Ammon's horn (tissue), 1 donor: ENCODE results near the gene C20orf204.
"Not testable (repeated sequence)": the region's sequence is repeated elsewhere in the genome, so short reads cannot be mapped to it uniquely, and the experiment has no call there.

ENCODE experiments used
- DNase-seq: peaks from one replicate; pipeline ENCODE4 v3.0.0-alpha.2; 2016; ENCODE audit warnings: low spot score

Gene C20orf204

GRCh38 chr20:64035933-64036345 lies at the start of gene C20orf204:
Gene C20orf204, plus strand, starts transcription at chr20:64036182. Its CDS starts 142 bp downstream, at chr20:64036324.
- no peak for DNase-seq

DNA sequence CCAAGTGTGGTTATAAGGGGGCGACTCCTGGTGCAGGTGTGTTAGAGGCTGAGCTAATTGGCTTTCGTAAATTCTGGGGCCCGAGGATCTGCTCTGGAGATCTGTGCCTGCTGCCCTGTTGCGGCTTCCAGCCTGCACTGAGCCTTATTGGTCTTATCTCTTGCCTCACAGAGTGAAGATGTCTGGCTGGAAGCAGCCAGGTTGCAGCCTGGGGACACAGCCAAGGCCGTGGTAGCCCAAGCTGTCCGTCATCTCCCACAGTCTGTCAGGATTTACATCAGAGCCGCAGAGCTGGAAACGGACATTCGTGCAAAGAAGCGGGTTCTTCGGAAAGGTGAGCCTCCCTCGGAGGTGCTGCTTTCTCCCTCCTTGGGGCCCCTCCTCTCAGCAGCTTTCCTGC lies 35.1 kb upstream of the C20orf204 start:
- no peak for DNase-seq

- DNase-seq, result peak; percentile 65
These were observed 34.4 kb upstream of the C20orf204 start for GRCh38 chr20:64001607-64002011.

DNA sequence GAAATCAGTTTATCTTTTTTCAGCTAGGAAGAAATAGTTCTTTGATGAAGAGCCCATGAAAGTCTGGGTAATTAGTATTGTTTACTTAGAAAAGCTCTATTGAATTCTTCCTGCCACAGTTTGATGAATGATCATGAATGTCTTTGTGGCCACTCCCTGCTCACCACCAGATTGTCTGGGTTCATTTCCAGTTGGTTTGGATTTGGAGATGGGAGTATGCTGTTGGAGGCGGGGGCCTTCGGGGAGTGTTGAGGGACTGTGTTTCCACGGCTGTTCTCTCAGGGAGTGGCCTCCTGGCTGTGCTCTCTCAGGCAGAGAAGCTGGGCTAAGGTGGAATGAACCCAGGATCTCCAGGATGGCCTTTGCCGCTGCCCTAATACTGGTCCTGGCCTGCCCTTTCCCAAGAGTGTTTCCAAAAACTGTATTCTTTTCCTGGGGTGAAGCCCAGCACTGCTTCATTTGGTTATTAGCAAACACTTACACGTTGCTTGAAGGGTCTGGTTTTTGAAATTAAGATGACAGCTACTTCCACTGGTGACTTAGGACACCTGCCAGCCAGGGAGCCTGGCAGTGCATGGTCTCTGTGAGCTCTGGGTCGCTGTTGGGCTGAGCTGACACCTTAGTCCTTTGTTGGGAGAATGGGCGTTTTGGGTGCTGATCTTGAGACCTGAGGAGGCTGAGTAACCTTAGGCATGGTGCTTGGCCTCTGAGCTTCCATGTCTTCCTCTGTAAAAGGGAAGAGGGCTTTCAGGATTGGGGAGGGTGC lies 31.8 kb upstream of the C20orf204 start:
- DNase-seq, result no peak

- DNase-seq, result no peak
These were observed 30.6 kb upstream of the C20orf204 start for GRCh38 chr20:64005394-64005793.

DNA sequence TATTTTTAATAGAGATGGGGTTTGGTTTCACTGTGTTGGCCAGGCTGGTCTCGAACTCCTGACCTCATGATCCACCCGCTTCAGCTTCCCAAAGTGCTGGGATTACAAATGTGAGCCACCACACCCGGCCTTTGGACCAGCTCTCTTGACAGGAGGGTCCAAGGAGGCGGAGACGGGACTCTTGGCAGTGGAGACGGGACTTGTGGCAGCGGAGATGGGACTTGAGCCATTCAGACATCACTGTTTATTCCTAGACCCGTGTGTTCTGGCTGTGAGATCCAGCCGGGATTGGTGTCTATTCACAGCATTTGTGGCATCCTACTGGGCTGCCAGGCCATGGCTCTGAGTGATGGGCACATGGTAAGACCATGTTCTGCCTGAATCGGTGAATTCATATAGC lies 29.5 kb upstream of the C20orf204 start:
- peak; percentile 9 for DNase-seq

GRCh38 chr20:64006902-64007301 lies 29.1 kb upstream of the C20orf204 start:
- no peak for DNase-seq

DNA sequence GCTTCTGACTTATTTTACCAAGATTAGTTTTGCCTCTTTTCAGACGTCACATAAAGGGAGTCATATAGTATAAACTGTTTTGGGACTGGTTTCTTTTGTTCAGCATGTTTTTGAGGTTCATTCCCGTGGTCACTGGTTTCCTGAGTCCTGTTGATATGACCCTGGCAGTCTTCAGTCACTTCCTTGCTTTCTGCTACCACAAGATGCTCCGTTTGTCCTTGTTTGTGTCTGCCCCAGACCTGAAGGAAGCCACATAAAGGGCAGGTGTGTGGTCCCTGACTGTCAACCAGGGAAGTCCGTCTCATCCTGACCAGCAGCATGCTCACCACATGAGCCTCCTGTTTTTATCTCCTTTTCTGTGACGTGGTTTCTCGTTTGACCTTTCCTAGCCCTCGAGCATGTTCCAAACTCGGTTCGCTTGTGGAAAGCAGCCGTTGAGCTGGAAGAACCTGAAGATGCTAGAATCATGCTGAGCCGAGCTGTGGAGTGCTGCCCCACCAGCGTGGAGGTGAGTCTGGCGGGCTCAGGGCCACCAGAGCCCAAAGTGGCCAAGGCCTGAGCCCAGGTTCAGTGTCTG lies 26.1 kb upstream of the C20orf204 start:
- no peak for DNase-seq

GRCh38 chr20:64010711-64011237 lies 25.2 kb upstream of the C20orf204 start:
- no peak for DNase-seq

DNA sequence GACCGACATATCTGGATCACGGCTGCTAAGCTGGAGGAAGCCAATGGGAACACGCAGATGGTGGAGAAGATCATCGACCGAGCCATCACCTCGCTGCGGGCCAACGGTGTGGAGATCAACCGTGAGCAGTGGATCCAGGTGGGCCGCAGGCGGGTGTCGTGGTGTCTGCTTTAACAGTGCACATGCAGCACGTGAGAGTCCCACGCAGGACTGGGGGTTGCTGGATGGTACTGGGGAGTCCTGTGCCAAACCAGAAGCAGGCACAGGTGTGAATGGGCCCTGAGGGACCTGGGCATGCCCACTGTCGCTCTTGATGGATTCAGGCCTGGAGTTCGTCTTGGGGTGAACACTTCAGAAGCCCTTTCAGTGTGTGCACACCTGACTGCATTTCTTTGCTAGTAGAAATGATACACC lies 24.6 kb upstream of the C20orf204 start:
- no peak for DNase-seq

- DNase-seq, result not testable (repeated sequence)
These were observed 23.4 kb upstream of the C20orf204 start for GRCh38 chr20:64012385-64013154.

DNA sequence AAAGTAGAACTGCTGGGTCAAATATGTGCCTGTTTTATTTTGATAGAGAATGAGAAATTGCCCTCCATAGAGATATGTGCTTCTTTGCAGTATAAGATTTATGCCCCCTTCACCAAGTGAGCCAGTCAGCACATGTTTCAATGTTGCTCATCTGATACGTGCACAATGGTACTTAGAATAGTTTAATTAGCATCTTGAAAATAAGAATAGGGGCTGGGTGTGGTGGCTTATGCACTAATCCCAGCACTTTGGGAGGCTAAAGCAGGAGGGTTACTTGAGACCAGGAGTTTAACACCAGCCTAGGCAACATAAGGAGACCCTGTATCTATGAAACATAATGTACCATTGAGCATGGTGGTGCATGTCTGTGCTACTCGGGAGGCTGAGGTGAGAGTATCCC lies 20.3 kb upstream of the C20orf204 start:
- no peak for DNase-seq

DNA sequence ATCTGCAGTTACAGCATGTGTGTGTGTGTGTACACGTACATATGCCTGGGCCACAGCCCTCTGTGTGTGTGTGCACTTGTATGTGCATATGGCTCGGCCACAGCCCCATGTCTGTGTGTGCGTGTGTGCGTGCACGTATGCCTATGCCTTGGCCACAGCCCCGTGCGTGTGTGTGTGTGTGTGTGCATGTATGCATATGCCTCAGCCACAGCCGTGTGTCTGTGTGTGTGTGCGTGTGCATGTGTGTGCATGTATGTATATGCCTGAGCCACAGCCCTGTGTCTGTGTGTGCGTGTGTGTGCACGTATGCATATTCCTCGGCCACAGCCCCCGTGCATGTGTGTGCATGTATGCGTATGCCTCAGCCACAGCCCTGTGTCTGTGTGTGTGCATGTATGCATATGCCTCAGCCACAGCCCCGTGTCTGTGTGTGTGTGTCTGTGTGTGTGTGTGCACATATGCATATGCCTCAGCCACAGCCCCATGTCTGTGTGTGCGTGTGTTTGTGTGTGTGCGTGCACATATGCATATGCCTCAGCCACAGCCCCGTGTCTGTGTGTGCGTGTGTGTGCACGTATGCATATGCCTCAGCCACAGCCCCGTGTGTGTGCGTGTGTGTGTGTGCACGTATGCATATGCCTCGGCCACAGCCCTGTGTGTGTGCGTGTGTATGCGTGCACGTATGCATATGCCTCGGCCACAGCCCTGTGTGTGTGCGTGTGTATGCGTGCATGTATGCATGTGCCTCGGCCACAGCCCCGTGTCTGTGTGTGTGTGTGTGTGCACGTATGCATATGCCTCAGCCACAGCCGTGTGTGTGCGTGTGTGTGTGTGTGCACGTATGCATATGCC lies 14.6 kb upstream of the C20orf204 start:
- no peak for DNase-seq

- DNase-seq, result no peak
These were observed 13.2 kb upstream of the C20orf204 start for GRCh38 chr20:64022671-64023360.

DNA sequence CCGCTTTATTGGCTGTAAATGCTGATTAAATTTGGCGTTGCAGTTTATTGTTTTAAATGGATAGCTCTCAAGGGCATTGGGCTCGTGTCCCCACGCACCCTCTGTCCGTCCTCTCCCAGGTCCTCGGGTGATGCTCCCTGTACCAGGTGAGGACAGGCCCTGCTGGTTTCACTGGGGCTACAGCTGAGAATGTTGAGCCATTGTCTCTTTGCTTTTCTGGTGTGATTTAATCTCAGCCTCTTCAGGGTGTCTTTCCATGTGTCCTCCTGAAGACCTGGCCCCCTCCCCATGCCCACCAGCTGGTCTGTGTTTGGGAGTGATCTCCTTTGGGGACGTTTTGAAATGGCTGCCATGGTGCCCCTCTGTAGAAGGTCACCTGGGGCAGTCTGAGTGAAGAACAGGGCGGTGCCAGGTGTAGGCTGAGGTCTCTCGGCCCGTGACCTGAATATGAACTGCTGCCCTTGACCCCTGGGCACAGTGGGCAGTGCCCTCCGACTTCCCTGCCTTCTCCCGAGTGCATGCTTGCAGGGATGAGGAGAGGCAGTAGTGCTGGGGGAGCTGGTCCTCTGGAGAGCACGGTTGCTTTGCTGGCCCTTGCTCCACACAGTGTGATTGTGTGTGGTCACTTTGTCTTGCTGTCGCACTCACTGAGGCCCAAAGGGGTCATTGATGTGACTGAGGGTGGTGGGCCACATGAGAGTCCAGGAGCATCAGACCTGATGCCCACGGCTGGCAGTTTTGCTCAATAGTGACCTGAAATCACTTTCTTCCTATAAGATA lies 12.4 kb upstream of the C20orf204 start:
- DNase-seq, result no peak

- no peak for DNase-seq
These were observed 11.6 kb upstream of the C20orf204 start for GRCh38 chr20:64024141-64024990.

GRCh38 chr20:64025101-64025825 lies 10.7 kb upstream of the C20orf204 start:
- DNase-seq, result no peak

DNA sequence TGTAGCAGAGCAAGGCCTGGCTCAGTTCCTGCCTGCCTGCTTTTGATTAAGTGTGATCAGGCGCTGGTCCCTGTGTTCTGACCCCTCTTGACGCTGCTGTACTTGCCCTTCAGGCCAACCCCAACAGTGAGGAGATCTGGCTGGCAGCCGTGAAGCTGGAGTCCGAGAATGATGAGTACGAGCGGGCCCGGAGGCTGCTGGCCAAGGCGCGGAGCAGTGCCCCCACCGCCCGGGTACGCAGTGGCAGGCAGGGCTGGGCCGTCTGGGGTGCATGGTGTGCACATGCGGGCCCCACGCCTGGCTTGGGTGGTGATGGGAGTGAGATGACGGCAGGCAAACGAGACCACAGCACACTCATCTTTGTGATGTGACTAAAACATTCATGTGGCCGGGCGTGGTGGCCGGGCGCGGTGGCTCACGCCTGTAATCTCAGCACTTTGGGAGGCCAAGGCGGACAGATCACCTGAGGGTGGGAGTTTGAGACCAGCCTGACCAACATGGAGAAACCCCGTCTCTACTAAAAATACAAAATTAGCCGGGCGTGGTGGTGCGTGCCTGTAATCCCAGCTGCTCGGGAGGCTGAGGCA lies 10.1 kb upstream of the C20orf204 start:
- DNase-seq, result no peak
